ENCODE data around the gene NR5A2.

NR5A2 gene

GRCh38 chr1:200036619-200037270 is 9.2 kb downstream of the NR5A2 start:
- Histone ChIP-seq H3K4me1 (ENCODE audit: insufficient read depth, low read length, poor library complexity, severe bottlenecking) (no peaks in the 10 kb centered on the region), H3K9me3 (ENCODE audit: insufficient read depth, low read depth, low read length) (no peaks in the 10 kb centered on the region), H3F3A (ENCODE audit: low read depth) (no peaks in the 10 kb centered on the region), H3K4me3 (ENCODE audit: low read length, poor library complexity, severe bottlenecking) (no peak overlapping the region), H3K9ac (ENCODE audit: low read depth, low read length, poor library complexity, severe bottlenecking) (no peak overlapping the region), H4K20me1 (ENCODE audit: insufficient read depth, low read length, poor library complexity, severe bottlenecking) (no peaks in the 10 kb centered on the region), H2AFZ (ENCODE audit: low read length) (no peak overlapping the region), H3K36me3 (ENCODE audit: insufficient read depth, low read length) (no peaks in the 10 kb centered on the region), H3K79me2 (ENCODE audit: insufficient read depth, low read length) (no peaks in the 10 kb centered on the region), H3K27me3 (ENCODE audit: insufficient read depth, low read length, poor library complexity, severe bottlenecking) (peaks cover 32% of the 10 kb centered on the region), H3K9me2 (replicated peaks; ENCODE audit: low read depth, low read length) (no peaks in the 10 kb centered on the region), H3K4me2 (ENCODE audit: low read depth, low read length, poor library complexity, severe bottlenecking) (no peak overlapping the region)
- no peak for TF ChIP-seq EZH2phosphoT487 (IDR thresholded peaks at IDR 0.05; ENCODE audit: borderline replicate concordance)
- TF ChIP-seq CTCF (conservative IDR thresholded peaks at IDR 0.05; ENCODE audit: low read length), result no peak

GRCh38 chr1:200037501-200037900 is 10.0 kb downstream of the NR5A2 start:
- no peak overlapping the region for H3K4me2 ChIP-seq (ENCODE audit: low read depth, low read length, poor library complexity, severe bottlenecking)
- no peaks in the 10 kb centered on the region for H3K9me3 ChIP-seq (ENCODE audit: insufficient read depth, low read depth, low read length)
- H3K79me2 ChIP-seq (ENCODE audit: insufficient read depth, low read length), result no peaks in the 10 kb centered on the region
- peaks cover 32% of the 10 kb centered on the region for H3K27me3 ChIP-seq (ENCODE audit: insufficient read depth, low read length, poor library complexity, severe bottlenecking)
- H3K9me2 ChIP-seq (replicated peaks; ENCODE audit: low read depth, low read length), result no peaks in the 10 kb centered on the region
- H2AFZ ChIP-seq (ENCODE audit: low read length), result no peak overlapping the region
- no peak overlapping the region for H3K9ac ChIP-seq (ENCODE audit: low read depth, low read length, poor library complexity, severe bottlenecking)
- H4K20me1 ChIP-seq (ENCODE audit: insufficient read depth, low read length, poor library complexity, severe bottlenecking), result no peaks in the 10 kb centered on the region
- H3K36me3 ChIP-seq (ENCODE audit: insufficient read depth, low read length), result no peaks in the 10 kb centered on the region
- no peaks in the 10 kb centered on the region for H3F3A ChIP-seq (ENCODE audit: low read depth)
- TF ChIP-seq EZH2phosphoT487 (IDR thresholded peaks at IDR 0.05; ENCODE audit: borderline replicate concordance), result no peak
- TF ChIP-seq CTCF (conservative IDR thresholded peaks at IDR 0.05; ENCODE audit: low read length), result no peak
- no peaks in the 10 kb centered on the region for H3K4me1 ChIP-seq (ENCODE audit: insufficient read depth, low read length, poor library complexity, severe bottlenecking)
- no peak overlapping the region for H3K4me3 ChIP-seq (ENCODE audit: low read length, poor library complexity, severe bottlenecking)

GRCh38 chr1:200037904-200038303 is 10.4 kb downstream of the NR5A2 start:
- Histone ChIP-seq H3K36me3 (ENCODE audit: insufficient read depth, low read length) (no peaks in the 10 kb centered on the region), H3K79me2 (ENCODE audit: insufficient read depth, low read length) (no peaks in the 10 kb centered on the region), H3K4me1 (ENCODE audit: insufficient read depth, low read length, poor library complexity, severe bottlenecking) (no peaks in the 10 kb centered on the region), H3K4me3 (ENCODE audit: low read length, poor library complexity, severe bottlenecking) (no peak overlapping the region), H3F3A (ENCODE audit: low read depth) (no peaks in the 10 kb centered on the region), H4K20me1 (ENCODE audit: insufficient read depth, low read length, poor library complexity, severe bottlenecking) (no peaks in the 10 kb centered on the region), H3K9me3 (ENCODE audit: insufficient read depth, low read depth, low read length) (no peaks in the 10 kb centered on the region), H3K9ac (ENCODE audit: low read depth, low read length, poor library complexity, severe bottlenecking) (no peak overlapping the region), H3K4me2 (ENCODE audit: low read depth, low read length, poor library complexity, severe bottlenecking) (no peak overlapping the region), H3K27me3 (ENCODE audit: insufficient read depth, low read length, poor library complexity, severe bottlenecking) (peaks cover 32% of the 10 kb centered on the region), H3K9me2 (replicated peaks; ENCODE audit: low read depth, low read length) (no peaks in the 10 kb centered on the region), H2AFZ (ENCODE audit: low read length) (no peak overlapping the region)
- TF ChIP-seq CTCF (conservative IDR thresholded peaks at IDR 0.05; ENCODE audit: low read length), result no peak
- TF ChIP-seq EZH2phosphoT487 (IDR thresholded peaks at IDR 0.05; ENCODE audit: borderline replicate concordance), result no peak
